OCI-LY1 (cell line): ENCODE results near the gene DDX1.

Source experiments
- EZH2 ChIP-seq: fragments of 200-600 bp; sonication (generic), shearing (Covaris generic); IDR thresholded peaks from 2 replicates; pipeline ENCODE4 v1.8.0; 2017; ENCODE audit warnings: borderline replicate concordance, mixed run types, mild to moderate bottlenecking, antibody characterized with exemption, low read length, moderate library complexity, mixed read lengths
- TF ChIP-seq, protein P1 (sequence below): fragments of 200-600 bp; sonication (generic), shearing (Covaris generic); IDR thresholded peaks from 2 replicates; pipeline ENCODE4 v1.5.1; 2017; ENCODE audit warnings: mild to moderate bottlenecking, antibody characterized with exemption, low read length, moderate library complexity, mixed read lengths

- no peak for TF ChIP-seq EZH2
- TF ChIP-seq, protein P1, sequence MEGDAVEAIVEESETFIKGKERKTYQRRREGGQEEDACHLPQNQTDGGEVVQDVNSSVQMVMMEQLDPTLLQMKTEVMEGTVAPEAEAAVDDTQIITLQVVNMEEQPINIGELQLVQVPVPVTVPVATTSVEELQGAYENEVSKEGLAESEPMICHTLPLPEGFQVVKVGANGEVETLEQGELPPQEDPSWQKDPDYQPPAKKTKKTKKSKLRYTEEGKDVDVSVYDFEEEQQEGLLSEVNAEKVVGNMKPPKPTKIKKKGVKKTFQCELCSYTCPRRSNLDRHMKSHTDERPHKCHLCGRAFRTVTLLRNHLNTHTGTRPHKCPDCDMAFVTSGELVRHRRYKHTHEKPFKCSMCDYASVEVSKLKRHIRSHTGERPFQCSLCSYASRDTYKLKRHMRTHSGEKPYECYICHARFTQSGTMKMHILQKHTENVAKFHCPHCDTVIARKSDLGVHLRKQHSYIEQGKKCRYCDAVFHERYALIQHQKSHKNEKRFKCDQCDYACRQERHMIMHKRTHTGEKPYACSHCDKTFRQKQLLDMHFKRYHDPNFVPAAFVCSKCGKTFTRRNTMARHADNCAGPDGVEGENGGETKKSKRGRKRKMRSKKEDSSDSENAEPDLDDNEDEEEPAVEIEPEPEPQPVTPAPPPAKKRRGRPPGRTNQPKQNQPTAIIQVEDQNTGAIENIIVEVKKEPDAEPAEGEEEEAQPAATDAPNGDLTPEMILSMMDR, result no peak
These were observed 70.4 kb downstream of the DDX1 start for GRCh38 chr2:15662026-15662425.
